HG03039 (cell line): ENCODE measurements around the gene FBXO28.
"Not testable (repeated sequence)": the region's sequence is repeated elsewhere in the genome, so short reads cannot be mapped to it uniquely, and the experiment has no call there.

Source experiments
- ATAC-seq: cut with Tn5 transposase; IDR thresholded peaks from one replicate; pipeline ENCODE4 v1.9.1; 2021; ENCODE audit warnings: mild to moderate bottlenecking, moderate library complexity; ENCODE audit not compliant: unreplicated experiment

Gene FBXO28

DNA sequence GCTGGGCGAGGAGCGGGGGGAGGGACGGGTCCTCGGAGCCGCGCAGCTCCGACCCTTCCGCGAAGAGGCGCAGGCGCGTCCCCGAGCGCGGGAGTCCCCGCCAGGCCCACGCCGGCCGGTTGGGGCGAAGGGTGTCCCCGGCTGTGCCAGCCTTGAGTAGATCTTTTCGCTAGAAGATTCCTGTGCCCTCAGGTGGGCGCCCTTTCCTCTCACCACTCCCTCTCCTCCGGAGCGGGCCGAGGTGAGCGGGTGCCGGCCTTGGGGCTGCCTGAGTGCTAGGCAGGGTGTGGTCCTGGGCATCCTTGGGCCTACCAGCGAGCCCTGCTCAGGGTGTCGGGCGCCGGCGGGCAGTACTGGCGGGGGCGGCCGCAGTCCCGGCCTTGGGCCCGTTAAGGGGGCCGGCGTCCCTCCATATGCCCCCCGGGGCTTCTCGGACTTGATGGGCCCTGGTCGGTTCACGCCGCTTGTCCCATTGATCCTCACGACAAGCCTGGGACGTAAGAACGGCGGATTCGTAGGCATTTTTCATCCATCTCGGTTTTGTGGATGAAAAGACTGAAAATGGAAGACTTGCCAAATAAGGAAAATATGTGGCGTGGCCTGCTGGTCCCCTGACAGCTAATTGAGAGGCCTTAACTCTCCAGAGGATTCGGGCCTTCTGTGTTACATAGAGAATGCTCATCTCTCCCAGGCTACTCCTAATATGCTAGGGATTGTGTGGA is 69.8 kb downstream of the FBXO28 start:
- peak; percentile 56 for ATAC-seq

DNA sequence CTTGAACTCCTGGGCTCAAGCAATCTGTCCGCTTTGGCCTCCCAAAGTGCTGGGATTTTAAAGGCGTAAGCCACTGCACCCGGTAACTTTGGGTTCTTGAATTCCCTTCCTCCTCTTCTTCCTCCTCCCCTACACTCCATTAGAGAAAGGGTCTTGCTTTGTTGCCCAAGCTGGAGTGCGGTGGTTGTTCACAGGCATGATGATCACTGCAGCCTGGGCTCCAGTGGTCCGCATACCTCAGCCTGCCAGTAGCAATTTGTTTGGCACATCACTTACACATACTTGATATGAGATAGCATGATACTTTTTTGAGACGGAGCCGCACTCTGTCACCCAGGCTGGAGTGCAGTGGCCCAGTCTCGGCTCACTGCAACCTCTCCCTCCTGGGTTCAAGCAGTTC is 71.3 kb downstream of the FBXO28 start:
- no peak for ATAC-seq

DNA sequence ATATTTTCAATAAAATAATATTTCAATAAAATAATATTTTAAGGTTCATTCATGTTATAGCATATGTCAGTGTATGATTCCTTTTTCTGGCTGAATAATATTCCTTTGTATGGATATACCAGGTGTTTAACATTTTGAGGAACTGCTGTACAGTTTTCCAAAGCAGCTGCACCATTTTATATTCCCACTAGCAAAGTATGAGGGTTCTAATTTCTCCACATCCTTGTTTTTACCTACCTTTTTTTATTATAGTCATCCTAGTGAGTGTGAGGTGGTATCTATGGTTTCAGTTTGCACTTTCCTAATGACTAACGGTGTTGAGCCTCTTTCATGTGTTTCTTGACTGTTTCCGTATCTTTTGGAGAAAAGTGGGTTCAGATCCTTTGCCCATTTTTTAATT is 74.4 kb downstream of the FBXO28 start:
- ATAC-seq: no peak

GRCh38 chr1:224189561-224189960 is 75.7 kb downstream of the FBXO28 start:
- no peak for ATAC-seq

GRCh38 chr1:224192082-224192788 is 78.3 kb downstream of the FBXO28 start:
- no peak for ATAC-seq

- no peak for ATAC-seq
Observed at GRCh38 chr1:224193319-224193966, 79.5 kb downstream of the FBXO28 start.

DNA sequence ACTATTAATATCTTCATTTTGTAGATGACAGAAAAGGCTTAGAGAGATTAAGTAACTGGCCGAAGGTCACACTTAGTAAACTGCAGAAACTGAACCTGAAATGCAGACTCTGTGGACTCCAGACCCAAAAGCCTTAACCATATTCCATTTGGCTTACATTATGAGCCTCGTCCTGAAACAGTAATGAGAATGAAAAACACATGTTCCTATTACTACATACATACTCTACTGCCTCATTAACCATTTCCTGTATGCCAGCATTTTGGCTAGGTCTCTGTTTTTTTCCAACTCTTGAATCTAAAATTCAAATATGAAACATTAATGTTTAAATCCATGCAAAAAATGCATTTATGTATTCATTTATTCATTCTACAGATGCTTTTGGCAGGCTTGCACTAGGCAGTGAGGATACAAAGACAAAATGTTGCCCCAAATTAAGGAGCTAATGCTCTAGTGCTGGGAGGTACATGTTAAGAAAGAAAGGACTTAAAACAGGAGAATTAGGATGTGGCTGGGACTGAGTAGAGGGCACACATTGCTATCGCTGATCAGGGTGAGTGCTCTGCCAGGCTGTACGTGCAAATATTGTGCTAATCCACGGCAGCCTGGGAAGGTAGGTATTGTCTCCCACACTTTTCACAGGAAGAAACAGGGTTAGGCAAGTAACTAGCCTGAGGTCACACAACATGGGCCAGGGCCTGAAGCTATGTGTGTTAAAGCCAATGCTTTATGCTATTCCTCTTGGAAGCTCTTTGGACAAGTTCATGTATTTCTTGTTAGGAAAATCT is 83.1 kb downstream of the FBXO28 start:
- no peak for ATAC-seq

DNA sequence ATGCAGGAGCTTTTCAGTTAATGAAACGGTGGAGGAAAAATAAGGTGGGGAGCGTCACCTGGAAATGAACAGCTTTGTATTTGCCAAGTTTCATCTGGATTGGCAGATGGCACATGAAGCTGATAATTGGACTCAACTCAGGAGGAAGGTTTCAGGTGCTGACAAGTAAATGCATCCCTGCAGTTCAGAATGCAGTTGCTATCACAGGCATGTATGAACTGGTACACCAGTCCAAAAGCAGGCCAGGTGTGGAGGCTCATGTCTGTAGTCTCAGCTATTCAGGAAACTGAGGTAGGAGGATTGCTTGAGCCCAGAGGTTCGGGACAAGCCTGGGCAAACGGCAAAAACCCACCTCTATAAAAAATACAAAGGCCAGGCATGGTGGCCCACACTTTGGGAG is 84.7 kb downstream of the FBXO28 start:
- ATAC-seq: no peak

GRCh38 chr1:224199679-224200078 is 85.8 kb downstream of the FBXO28 start:
- no peak for ATAC-seq

GRCh38 chr1:224201383-224201782 is 87.5 kb downstream of the FBXO28 start:
- ATAC-seq: no peak

DNA sequence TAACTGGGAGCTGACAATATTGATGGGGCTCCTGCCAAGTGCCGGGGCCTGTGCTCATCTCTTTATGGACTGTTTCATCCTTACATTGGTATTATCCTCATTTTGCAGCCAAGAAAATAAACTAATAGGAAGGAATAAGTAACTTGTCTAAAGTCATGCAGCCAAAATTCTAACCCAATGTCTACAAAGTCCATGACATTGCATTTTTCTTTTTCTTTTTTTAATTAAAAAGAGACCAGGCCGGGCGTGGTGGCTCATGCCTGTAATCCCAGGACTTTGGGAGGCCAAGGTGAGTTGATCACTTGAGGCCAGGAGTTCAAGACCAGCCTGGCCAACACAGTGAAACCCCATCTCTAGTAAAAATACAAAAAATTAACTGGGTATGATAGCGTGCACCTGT is 87.9 kb downstream of the FBXO28 start:
- no peak for ATAC-seq

DNA sequence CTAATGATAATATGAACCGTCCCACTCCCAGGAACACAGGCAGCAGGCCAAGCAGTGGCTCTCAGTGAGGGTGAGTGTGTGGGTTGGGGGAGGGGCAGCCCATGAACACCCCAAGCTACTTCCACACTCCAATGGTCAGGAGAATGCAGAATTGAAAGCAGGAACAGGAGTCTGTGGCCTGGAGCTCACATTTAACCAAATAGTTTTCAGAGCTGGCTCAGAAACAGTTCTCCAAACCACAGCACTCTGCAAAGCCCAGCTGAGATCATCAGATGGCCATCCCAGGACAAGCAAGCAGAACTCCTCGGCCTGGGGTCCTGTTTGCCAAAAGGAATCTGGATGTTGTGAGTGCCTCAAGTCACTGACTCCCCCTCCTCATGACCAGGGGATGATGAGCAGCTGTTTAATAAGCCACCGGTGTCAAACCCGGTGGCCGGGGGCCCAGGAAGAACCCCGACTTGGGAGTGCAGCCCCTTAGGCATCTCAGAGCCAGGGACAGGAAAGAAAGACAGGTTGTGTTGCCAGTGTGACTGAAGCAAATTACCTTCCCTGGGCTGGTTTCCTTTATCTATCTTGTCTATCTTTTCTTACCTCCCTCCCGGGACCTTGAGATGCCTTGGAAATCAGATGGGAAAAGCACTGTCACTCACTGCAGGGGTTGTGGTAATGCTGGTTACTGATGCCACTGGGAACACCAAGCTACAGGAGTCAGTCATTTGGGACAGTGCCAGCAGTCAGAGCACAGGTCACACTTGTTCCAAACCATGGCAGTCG is 89.5 kb downstream of the FBXO28 start:
- ATAC-seq: no peak

DNA sequence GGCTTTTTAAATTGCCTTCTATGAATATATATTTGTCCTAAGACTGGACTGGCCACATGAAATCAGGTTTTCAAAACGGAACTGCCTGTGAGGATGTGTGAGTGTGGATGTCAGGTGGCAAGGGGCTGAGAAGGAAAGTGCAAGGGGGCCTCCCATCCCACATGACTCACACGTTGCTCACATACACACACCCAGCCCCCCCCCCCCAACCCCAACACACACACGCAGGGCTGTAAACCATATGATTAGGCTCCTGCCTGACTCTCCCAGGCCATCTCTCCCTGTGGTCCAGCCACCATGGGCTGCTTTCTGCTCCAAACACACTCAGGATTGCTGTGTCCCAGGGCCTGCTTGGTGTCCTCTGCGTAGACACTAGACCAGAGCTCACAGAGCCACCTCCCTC is 91.5 kb downstream of the FBXO28 start:
- ATAC-seq: no peak

DNA sequence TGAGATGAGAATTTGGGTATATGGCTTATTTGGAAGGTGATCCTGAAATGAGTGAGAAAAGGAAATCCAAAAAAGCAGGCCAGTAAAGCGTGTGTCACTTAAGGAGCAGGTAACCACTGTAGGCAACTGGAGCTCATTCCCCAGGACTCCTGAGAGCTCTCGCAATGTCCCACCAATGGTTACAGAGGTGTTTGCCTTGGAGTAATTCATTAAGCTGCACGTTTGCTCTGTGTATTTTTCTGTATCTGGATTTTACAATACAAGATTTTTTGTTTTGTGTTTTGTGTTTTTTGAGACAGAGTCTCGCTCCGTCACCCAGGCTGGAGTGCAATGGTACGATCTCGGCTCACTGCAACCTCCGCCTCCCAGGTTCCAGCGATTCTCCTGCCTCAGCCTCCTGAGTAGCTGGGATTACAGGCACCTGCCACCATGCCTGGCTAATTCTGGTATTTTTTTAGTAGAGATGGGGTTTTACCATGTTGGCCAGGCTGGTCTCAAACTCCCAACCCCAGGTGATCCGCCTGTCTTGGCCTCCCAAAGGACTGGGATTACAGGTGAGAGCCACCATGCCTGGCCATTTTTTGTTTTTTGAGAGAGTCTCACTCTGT is 92.1 kb downstream of the FBXO28 start:
- not testable (repeated sequence) for ATAC-seq

GRCh38 chr1:224211206-224211962 is 97.5 kb downstream of the FBXO28 start:
- ATAC-seq: no peak
